Upper lobe of right lung (tissue), 1 donor: ENCODE data around the gene IL1RL2. TPM values are rescaled to one million over a fixed set of nuclear protein-coding genes. Genes with fewer than 3 reads are reported as not detected.
A peak's percentile ranks its signal among the peaks of the same experiment; 100 is the strongest.

Source experiments
- ATAC-seq: fragments of 200-7000 bp; cut with Tn5 transposase; one replicate; pipeline ENCODE4 v1.9.1; 2020; ENCODE audit warnings: mild to moderate bottlenecking, moderate library complexity
- DNase-seq: peaks from one replicate; pipeline ENCODE4 v3.0.0-alpha.2; 2020
- H3K27ac ChIP-seq: fragments of 200-600 bp; one replicate; pipeline ENCODE4 v1.8.0; 2022
- H3K27me3 ChIP-seq: fragments of 200-600 bp; one replicate; pipeline ENCODE4 v1.8.0; 2022; ENCODE audit warnings: mild to moderate bottlenecking
- H3K36me3 ChIP-seq: fragments of 200-600 bp; one replicate; pipeline ENCODE4 v1.8.0; 2022
- H3K4me1 ChIP-seq: fragments of 200-600 bp; one replicate; pipeline ENCODE4 v1.8.0; 2022
- H3K4me3 ChIP-seq: fragments of 200-600 bp; one replicate; pipeline ENCODE4 v1.8.0; 2022; ENCODE audit warnings: mild to moderate bottlenecking
- H3K9me3 ChIP-seq: fragments of 200-600 bp; one replicate; pipeline ENCODE4 v1.8.0; 2022
- CTCF ChIP-seq: fragments of 200-600 bp; IDR thresholded peaks from one replicate; pipeline ENCODE4 v1.8.0; 2022; ENCODE audit warnings: antibody characterized with exemption
- intact Hi-C: fragments of 100-400 bp; cut with DNase I; formaldehyde crosslinking; loops from one replicate; pipeline ENCODE4 v1.11.0; 2022
- total RNA-seq: library from RNA; stranded (reverse); fragmentation: NEBNext Ultra II Directional; extraction: Animal tissue kit (Norgen Biotek cat#: 25700); gene quantifications from one replicate; pipeline ENCODE4 v1.2.1, GENCODE V29; 2021
- donor health status: DM: no; HTN: yes; CAD: no; lungs with severe emphysema.

IL1RL2 gene
- total RNA-seq, 1 donor from 2014 or later: 0.58 TPM

- intact Hi-C loops: no loop called here
- ATAC-seq: peak; percentile 67
- DNase-seq: no peak
- Histone ChIP-seq H3K4me3 (no peak overlapping the region), H3K9me3 (no peaks in the 10 kb centered on the region), H3K4me1 (no peaks in the 10 kb centered on the region), H3K36me3 (no peaks in the 10 kb centered on the region), H3K27me3 (no peaks in the 10 kb centered on the region), H3K27ac (no peak overlapping the region)
- TF ChIP-seq CTCF: no peak
Observed at GRCh38 chr2:102278720-102279390, 92.0 kb downstream of the IL1RL2 start.

GRCh38 chr2:102279391-102279735 lies 92.5 kb downstream of the IL1RL2 start:
- DNase-seq (no peak), ATAC-seq (no peak)
- Histone ChIP-seq H3K9me3 (no peaks in the 10 kb centered on the region), H3K27ac (no peak overlapping the region), H3K36me3 (no peaks in the 10 kb centered on the region), H3K4me1 (no peaks in the 10 kb centered on the region), H3K27me3 (no peaks in the 10 kb centered on the region), H3K4me3 (no peak overlapping the region)
- intact Hi-C loops: no loop called here
- no peak for TF ChIP-seq CTCF

DNA sequence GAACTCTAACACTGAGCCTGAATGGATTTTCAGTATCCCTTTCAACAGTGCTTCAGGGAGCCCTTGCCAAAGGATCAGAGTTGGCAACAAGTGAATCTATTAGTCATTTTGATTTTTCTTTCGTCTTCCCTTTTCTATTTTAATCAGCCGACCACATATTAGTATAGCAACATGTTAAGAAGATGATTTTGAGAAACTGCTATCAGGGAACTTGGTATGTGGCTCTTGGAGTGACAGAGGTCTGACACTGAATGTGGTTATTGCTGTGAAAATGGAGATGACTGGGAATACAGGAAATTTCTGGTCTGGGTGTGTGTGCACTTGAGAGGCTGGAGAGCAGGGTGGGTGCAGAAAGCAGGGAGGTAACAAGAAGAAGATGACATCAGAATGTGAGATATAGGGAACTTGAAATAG lies 95.9 kb downstream of the IL1RL2 start:
- no peak overlapping the region for H3K27ac ChIP-seq
- intact Hi-C loops: no loop called here
- ATAC-seq: peak; percentile 63

GRCh38 chr2:102283996-102284395 lies 97.2 kb downstream of the IL1RL2 start:
- Histone ChIP-seq H3K36me3 (no peaks in the 10 kb centered on the region), H3K4me3 (no peak overlapping the region), H3K4me1 (no peaks in the 10 kb centered on the region), H3K27me3 (no peaks in the 10 kb centered on the region), H3K27ac (no peak overlapping the region), H3K9me3 (no peaks in the 10 kb centered on the region)
- TF ChIP-seq CTCF: no peak
- peak; percentile 34 for ATAC-seq
- intact Hi-C loops: no loop called here
- no peak for DNase-seq

More for the DNA sequence above, 95.9 kb downstream of the IL1RL2 start:
- no peak overlapping the region for H3K4me3 ChIP-seq
- no peak for TF ChIP-seq CTCF
- no peaks in the 10 kb centered on the region for H3K4me1 ChIP-seq
- H3K36me3 ChIP-seq: no peaks in the 10 kb centered on the region
- no peak for DNase-seq
- no peaks in the 10 kb centered on the region for H3K9me3 ChIP-seq
- no peaks in the 10 kb centered on the region for H3K27me3 ChIP-seq

DNA sequence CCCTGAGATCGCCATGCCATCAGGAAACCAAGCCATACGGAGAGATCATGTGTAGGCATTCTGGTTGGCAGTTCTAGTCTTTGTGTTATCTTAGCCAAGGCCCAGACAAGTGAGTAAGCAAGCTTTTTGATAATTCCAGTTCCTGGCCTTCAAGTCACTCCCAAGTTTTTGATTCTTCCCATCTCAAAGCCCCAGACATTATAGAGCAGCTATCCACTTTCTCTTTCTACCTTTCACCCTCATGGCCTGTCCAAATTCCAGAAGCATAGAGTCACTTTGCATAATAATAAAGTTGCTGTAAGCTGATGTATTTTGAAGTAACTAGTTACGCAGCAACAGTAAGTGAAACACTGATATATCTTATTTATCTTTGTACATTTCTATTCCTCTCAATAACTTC lies 97.8 kb downstream of the IL1RL2 start:
- intact Hi-C loops: no loop called here
- Histone ChIP-seq H3K4me1 (no peaks in the 10 kb centered on the region), H3K36me3 (no peaks in the 10 kb centered on the region), H3K9me3 (no peaks in the 10 kb centered on the region), H3K27ac (no peak overlapping the region), H3K27me3 (no peaks in the 10 kb centered on the region), H3K4me3 (no peak overlapping the region)
- no peak for TF ChIP-seq CTCF
- no peak for ATAC-seq
- DNase-seq: no peak

DNA sequence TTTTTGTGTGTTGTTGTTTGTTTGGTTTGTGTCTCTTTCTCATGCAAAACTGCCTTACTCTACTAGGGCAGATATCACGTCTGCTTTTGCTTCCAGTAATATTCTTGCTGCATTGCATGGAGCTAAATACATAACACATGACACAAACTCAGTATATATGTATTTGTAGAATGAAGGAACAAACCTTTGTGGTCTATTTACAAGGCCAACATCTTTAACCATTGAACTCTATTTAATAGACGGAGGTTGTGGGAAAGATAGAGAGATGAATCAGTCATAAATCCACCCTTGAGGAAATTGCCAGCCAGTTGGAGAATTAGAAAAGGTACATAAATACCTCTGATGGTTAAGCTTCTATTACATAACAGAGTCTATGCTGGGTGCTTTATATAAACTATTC lies 98.5 kb downstream of the IL1RL2 start:
- H3K9me3 ChIP-seq: no peaks in the 10 kb centered on the region
- no peaks in the 10 kb centered on the region for H3K36me3 ChIP-seq
- intact Hi-C loops: no loop called here
- H3K4me3 ChIP-seq: no peak overlapping the region
- ATAC-seq (no peak), DNase-seq (no peak)
- no peaks in the 10 kb centered on the region for H3K4me1 ChIP-seq
- no peaks in the 10 kb centered on the region for H3K27me3 ChIP-seq
- TF ChIP-seq CTCF: no peak
- no peak overlapping the region for H3K27ac ChIP-seq
